GM12878 (cell line): Measurements from ENCODE around the gene IL17RE.

Experiments
- BHLHE40 ChIP-seq, 2 experiments: fragments of 450-650 bp in 1 of 2; IDR thresholded peaks; 2 replicates each; pipeline ENCODE4 v1.6.1; 2011 to 2017; ENCODE audit warnings: low read depth in 2 of 2, borderline replicate concordance in 1 of 2, improper control_type of control experiment in 1 of 2, low read length in 1 of 2, mild to moderate bottlenecking in 1 of 2
- CHD1 ChIP-seq: IDR thresholded peaks from 2 replicates; pipeline ENCODE4 v1.6.1; 2012; ENCODE audit warnings: low read depth, low read length, improper control_type of control experiment
- CTCF ChIP-seq, 3 experiments: IDR thresholded peaks in 2 of 3; conservative IDR thresholded peaks in 1 of 3; 2 replicates each; pipeline ENCODE4 v1.5.1; 2011; ENCODE audit warnings: low read depth in 3 of 3, low read length in 3 of 3, mild to moderate bottlenecking in 3 of 3, control low read depth in 2 of 3, moderate library complexity in 2 of 3, inconsistent platforms in 1 of 3, mixed read lengths in 1 of 3; ENCODE audit not compliant: control insufficient read depth in 2 of 3, insufficient read depth in 1 of 3; ENCODE audit errors: extremely low read depth in 1 of 3
- DPF2 ChIP-seq: fragments of 450-650 bp; IDR thresholded peaks from 2 replicates; pipeline ENCODE4 v1.6.1; 2017; ENCODE audit warnings: mild to moderate bottlenecking
- FOS ChIP-seq: IDR thresholded peaks from 3 replicates; pipeline ENCODE4 v1.6.1; 2011; ENCODE audit warnings: borderline replicate concordance; ENCODE audit not compliant: insufficient read length; ENCODE audit errors: extremely low read depth
- IKZF1 ChIP-seq: fragments of 450-650 bp; conservative IDR thresholded peaks from 2 replicates; pipeline ENCODE4 v1.6.1; 2017; ENCODE audit warnings: antibody characterized with exemption, mild to moderate bottlenecking
- NBN ChIP-seq: fragments of 450-650 bp; IDR thresholded peaks from 2 replicates; pipeline ENCODE4 v1.6.1; 2016
- POLR2A ChIP-seq: IDR thresholded peaks from 2 replicates; pipeline ENCODE4 v1.6.1; 2011; ENCODE audit warnings: low read depth, mild to moderate bottlenecking, low read length
- POLR2AphosphoS5 ChIP-seq: IDR thresholded peaks from 2 replicates; pipeline ENCODE4 v1.6.1; 2011; ENCODE audit warnings: mild to moderate bottlenecking, low read length, inconsistent platforms
- SKIL ChIP-seq: fragments of 450-650 bp; IDR thresholded peaks from 2 replicates; pipeline ENCODE4 v1.6.1; 2017; ENCODE audit warnings: mild to moderate bottlenecking, low read depth, inconsistent platforms; ENCODE audit not compliant: poor library complexity, severe bottlenecking
- TARDBP ChIP-seq: IDR thresholded peaks from 2 replicates; pipeline ENCODE4 v1.6.1; 2016; ENCODE audit warnings: borderline replicate concordance
- YBX1 ChIP-seq: fragments of 450-650 bp; IDR thresholded peaks from 2 replicates; pipeline ENCODE4 v1.6.1; 2016; ENCODE audit warnings: antibody characterized with exemption

DNA sequence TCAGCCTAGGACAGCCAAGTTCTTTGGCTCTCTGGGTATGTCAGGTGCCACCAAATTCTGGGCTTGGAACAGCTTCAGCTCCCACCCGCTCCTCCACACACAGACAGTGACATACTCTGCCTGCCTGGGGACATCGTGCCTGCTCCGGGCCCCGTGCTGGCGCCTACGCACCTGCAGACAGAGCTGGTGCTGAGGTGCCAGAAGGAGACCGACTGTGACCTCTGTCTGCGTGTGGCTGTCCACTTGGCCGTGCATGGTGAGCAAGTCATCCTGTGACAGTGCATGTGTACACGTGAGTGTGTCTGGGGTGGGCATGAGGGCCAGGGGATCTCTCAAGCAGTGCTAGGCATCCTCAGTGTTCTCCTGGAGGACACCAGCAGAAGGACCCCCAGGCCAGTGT is 15.2 kb downstream of the IL17RE start:
- no peak for TF ChIP-seq IKZF1
- no peak for TF ChIP-seq CTCF (IDR thresholded peaks at IDR 0.05 in 2 of 3, conservative IDR thresholded peaks at IDR 0.05 in 1 of 3; ENCODE audit: control insufficient read depth in 2 of 3, extremely low read depth in 1 of 3, insufficient read depth in 1 of 3, low read depth in 3 of 3, low read length in 3 of 3)
- no peak for TF ChIP-seq POLR2A
- TF ChIP-seq SKIL = no peak
- TF ChIP-seq BHLHE40 (IDR thresholded peaks at IDR 0.05; ENCODE audit: borderline replicate concordance in 1 of 2, low read depth in 2 of 2, low read length in 1 of 2) = no peak
- no peak for TF ChIP-seq CHD1
- TF ChIP-seq YBX1 = no peak
- TF ChIP-seq FOS = no peak
- TF ChIP-seq POLR2AphosphoS5 = no peak
- TF ChIP-seq DPF2 = no peak
- no peak for TF ChIP-seq NBN
- TF ChIP-seq TARDBP = no peak
